ENCODE measurements around the gene CDC14A.

The CDC14A gene

DNA sequence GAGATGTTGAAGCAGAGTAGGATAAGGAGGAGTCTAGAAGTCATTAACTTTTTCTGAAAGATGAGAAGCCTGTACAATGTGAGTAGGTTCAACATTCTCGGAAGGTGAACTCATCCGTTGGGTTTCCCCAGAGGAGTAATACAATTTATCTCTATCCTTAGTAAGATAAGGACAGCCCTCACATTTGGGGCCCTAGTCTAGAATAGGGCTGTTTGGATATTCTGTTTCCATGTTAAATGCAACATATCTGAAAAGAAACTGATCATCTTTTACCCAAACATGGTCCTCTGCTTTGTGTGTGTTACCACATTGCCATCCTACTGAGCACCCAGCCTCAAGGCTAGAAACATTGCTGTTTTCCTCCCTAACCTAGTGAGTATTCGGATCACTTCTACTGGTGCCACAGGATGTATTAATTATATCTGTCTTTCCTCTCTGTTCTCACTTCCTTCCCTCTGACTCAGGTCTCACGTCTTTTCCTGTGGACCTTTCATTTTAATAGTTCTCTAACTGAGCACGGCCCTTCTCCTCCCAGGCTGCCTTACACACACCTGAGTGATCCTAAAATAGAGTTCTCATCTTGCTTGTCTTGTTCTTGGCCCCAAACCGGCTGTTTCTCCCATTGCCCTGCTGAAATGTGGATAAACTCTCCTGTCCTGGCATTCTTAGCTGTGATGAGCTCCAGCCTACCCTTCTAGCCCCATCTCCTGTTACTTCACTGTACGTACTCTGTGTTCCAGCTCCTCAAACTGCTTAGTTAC lies 91.7 kb downstream of the CDC14A start:
- no peak for DNase-seq (ENCODE audit: low read depth in 2 of 2, low spot score in 1 of 2)

DNA sequence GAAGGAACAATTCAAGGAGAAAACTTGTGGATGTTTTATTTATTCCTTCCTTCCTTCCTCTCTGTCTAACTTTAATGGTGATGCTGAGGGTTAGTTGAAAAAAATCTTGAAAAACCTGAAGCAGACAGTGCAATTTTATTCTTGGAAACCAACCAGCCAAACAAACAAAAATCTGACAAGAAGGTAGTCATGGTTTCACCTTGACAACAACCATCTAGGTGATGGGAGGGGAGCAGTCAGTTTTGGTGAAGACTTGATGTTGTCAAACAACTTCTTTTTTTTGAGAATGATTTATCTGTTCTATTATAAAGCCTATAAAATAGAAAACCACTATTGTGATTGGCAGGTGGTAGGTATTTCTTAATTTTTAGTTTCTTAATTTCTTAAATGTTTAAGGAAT lies 93.3 kb downstream of the CDC14A start:
- no peak for DNase-seq (ENCODE audit: low read depth in 2 of 2, low spot score in 1 of 2)

DNA sequence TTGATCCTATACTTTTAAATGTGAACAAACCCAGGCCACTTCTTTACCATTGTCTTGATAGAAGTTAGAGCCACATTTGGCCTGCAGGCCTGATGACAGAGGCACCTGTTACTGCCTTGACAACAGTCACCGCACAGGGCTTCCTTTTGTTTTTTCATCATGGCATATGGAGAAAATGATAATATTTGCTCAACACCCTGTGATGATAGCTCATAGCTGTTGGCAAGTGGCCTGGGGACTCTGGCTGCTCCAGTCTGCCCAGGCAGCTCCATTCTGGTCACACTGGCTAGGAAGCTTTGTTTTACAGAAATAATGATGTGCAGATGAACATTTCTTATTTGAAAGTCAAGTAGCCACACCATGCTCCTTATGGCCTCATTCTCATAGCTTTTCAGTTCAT lies 96.1 kb downstream of the CDC14A start:
- no peak for DNase-seq (ENCODE audit: low read depth in 2 of 2, low spot score in 1 of 2)

DNA sequence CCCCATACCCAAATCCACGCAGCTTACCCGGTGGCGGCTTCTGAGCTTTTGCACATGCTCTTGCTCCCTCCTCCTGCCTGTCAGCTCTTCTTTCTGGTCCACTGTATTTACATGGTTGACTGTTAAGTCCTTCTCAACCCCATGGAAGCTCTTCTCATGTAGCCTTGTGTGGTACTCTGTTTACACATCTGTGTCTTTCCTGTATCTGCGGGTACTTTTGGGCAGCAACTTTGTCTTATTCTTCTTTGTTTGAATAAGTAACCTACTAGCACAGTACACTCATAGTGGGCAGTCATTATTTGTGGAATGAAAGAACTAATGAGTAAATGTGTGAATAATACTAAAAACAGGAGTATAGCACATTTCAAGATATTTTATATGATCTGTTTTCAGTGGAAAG lies 97.2 kb downstream of the CDC14A start:
- no peak for DNase-seq (ENCODE audit: low read depth in 2 of 2, low spot score in 1 of 2)

DNA sequence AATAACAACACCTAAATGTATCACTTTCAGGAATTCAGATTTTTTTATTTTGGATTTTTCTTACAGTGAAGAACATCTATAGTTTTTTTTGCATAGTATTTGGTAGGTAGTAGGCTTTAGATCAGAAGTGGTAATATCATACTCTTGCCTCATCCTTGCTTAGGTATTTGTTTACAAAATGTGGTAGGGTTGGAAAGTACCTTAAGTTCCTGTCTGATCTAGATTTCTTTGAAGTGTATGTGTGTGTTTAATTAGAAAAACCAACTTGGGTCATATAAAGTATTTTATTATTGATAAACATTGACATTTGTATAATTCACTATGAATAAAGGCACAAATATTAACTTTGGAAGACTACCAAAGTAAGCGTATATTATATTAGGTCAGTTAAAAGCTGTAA lies 100.3 kb downstream of the CDC14A start:
- no peak for DNase-seq (ENCODE audit: low read depth in 2 of 2, low spot score in 1 of 2)

DNA sequence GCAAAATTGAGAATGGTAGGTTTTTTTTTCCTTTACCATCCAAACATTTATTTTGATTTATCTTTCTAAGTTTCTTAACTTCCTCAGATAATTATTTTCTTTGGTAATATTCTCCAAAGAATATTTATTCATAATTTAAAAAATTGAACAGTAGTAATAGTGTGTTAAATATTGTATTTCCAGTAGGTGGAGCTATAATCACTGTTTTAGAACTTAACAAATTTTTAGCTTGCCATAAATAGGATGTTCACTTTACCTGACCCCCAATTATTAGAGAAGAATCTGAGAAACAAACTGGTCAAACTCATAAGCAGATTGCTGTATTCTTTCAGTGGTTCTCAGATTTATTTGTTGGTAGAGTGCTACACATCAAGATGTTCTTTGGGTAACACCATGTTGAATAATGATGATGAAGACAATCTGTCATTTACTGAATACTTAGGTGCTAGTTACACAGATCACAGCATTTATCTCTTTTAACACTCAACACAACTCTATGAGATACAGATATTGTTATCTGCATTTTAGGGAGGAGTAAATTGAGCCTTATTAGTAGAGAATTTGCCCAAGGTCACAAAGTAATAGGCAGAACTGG lies 103.3 kb downstream of the CDC14A start:
- no peak for DNase-seq (ENCODE audit: low read depth in 2 of 2, low spot score in 1 of 2)

DNA sequence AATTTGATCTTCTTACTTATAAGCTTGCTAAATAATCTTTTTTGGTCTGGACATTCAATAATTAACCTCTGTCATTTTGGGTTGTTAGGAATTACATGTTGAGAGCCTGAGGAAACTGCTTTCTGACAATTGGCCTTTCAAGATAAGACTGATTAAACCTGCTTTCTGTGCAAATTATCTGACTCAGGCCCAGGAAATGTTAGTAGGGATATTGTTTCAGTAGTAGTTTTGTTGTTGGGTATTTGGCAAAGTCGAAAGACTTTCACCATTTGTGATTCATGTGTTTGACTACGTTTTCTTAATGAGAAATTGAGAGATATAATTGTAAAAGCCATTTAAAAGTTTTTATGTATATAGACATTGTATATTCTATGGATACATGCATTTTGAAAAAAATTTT lies 104.6 kb downstream of the CDC14A start:
- no peak for DNase-seq (ENCODE audit: low read depth in 2 of 2, low spot score in 1 of 2)

DNA sequence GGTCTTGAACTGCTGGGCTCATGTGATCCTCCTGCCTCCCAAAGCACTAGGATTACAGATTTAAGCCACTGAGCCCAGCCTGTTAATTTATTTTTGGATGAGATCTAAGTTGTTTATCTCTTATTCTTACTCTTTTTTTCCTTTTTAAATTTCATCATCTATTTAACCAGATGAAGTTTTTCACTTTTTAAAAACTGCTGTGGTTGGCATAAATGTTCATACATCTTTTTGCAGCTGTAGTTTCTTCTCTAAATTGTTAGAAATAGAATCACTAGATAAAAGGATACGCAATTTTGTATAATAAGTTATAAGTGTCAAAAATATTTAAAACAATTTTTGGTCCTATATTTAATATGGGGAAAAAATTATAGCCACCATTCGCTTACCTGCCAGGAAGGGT lies 105.4 kb downstream of the CDC14A start:
- DNase-seq (ENCODE audit: low read depth in 2 of 2, low spot score in 1 of 2), result no peak

DNA sequence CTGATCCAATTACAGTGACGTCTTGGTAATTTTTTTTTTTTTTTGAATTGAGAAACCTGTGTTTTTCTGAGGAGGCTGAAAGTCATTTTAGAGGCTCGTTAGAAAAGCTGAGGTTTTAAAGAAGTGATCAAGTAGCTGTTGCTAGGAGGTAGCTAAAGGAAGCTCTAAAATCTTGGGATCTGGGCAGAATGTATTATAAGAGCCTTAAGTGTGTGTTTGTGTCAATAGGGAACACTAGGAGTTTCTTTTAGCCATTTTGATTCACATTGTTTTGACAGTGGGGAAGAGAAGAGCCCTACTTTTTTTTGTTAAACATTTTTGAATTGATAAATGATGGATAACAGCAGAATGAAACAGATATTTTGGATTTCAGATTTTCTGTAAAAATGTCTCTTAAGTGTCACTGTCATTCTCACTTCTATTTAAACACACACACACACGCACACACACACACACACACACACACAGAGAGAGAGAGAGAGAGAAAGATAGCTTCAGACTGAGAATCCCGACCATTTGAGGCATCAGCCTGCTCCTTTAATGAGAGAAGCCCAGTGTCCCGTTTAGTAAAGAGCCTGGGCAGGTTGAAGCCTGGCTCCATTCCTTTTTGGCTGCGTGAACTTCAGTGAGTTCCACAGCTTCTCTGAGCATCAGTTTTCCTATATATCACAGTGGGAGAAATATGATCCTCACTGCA lies 106.5 kb downstream of the CDC14A start:
- no peak for DNase-seq (ENCODE audit: low read depth in 2 of 2, low spot score in 1 of 2)

DNA sequence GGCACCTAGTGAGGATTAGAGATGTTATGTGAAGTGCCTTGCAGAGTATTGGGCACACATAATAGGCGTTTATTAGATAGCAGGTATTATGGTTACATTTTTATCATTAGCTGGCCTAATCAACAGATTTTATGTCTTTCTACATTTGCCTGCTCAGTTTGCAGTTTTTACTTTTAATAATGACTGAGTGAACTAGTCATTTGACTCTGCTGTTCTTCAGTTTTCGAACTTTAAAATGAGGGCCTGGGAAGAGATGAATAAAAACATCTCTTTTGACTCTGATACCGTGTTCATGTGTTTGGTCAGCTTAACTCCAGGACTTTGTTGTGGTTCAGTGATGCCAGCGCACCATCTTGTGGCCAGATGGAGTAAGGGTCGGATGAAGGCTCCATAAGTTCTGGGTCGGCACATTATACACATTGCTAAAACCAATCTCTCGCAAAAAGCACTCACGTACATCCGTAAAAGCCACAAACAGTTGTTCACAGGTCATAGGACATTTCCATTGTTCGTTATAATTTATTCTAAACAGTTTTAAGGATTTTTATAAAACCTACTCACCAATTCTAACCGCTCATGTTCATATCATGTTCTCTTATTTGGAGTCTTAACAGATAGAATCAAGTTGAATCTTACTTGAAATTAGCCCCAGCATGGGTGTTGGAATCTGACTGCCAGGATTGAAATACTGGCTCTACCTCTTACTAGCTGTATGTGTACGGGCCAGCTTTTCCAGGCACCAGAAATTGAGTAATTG lies 107.2 kb downstream of the CDC14A start:
- peak; percentile 32 to 42 for DNase-seq (ENCODE audit: low read depth in 2 of 2, low spot score in 1 of 2)

DNA sequence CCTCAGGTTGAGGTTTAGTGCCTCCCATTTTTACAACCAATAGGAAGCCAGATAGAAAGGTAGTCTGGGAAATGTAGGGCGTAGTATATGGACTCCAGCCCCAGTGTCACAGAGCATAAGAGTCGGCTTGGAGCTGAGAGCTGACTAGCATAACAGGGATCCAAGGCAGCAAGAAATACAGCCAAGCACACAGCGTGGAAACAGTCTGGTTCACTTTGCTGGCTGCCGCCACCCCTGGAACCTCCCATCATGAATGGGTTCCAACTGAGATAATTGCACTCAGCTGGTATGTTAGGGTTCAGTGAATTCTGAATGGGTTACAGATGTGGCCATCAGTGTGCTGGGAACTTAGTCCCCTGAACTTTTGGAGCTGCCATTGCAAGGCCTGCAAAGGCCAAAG lies 108.9 kb downstream of the CDC14A start:
- no peak for DNase-seq (ENCODE audit: low read depth in 2 of 2, low spot score in 1 of 2)

DNA sequence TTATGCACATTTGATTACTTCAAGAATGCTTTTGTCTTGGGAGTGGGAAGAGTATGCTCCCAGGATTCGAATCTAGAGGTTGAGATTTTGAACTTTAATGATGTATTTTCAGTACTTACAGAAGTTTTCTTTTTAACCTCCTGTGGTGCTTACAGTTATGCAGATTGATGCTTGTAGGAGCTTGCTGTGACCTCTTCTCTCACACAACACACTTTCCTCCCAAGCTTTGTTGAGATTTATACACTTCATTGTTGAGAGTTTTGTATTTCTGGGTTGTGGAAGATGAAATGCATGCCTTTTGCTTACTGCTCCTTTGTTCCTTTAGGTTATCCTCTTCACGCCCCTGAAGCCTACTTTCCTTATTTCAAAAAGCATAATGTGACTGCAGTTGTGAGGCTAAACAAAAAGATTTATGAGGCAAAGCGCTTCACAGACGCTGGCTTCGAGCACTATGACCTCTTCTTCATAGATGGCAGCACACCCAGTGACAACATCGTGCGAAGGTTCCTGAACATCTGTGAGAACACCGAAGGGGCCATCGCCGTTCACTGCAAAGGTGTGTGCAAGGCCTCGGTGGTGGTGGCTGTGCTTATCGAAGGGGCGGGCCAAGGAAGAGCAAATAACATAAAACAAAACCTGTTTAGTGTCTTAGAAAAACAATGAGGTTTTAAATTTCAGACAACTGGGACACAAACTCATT lies 110.2 kb downstream of the CDC14A start:
- DNase-seq (ENCODE audit: low read depth in 2 of 2, low spot score in 1 of 2), result no peak

DNA sequence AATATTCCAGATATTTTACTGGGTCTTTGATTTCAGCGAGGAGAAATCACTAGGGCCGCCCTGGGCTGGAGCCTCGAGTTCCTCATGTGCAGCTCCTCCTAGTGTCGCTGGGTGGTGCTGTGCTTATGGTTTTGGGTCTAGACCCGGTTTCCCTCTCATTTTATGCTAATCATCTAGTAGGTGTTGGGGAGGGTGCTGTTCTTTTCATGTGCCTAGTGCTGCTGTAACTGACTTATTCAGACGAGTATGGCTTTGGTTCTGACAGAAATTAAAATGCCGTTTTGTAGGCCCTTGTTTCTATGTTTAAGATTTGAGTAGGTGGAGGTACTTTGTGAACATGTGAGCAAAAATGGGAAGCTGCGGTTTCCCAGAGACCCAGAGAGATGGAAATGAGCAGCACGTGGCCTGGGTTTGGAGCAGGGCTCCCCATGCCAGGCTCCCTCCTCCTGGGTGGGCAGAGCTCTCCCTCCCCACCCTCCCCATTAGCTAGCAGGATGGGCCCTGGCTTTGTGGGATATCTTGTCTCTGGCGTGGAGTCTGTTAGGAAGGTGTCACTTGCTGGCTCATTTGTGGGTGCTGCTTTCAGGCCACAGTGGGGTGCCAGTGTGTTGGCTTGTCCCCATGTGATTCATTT lies 111.6 kb downstream of the CDC14A start:
- no peak for DNase-seq (ENCODE audit: low read depth in 2 of 2, low spot score in 1 of 2)

DNA sequence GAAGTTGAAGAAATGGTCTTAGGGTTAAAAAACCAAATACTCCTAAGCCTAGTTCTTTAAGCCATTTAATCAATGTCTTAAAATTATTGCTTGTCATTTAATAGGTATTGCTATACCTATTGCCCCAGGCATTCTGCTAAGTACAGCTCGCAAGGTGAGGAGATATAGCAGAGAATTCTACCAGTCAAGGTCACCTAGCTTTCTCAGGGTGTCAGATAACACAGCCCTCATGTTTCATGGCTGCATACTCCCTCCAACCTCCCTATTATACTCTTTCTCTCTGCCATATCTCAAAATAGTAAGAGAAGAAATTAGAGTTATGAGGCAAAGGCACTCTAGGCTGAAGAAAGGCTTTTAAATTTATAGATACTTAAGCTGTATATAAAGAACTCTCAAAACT lies 117.3 kb downstream of the CDC14A start:
- no peak for DNase-seq (ENCODE audit: low read depth in 2 of 2, low spot score in 1 of 2)

DNA sequence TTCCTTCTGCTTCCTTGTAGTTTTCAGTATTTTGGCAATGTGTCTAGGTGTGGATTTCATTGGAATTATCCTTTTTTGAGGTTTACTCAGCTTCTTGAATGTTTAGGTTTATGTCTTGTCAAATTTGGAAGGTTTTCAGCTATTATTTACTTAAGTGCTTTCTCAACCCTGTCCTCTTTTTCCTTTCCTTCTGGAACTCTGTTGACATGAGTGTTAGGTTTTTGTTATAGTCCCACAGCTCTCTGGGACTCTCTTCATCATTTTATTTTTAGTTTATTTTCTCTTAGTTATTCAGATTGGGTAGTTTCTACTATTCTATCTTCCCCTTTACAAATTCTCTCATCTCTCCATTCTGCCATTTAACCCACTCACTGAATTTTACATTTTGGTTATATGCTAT lies 122.5 kb downstream of the CDC14A start:
- DNase-seq (ENCODE audit: low read depth in 2 of 2, low spot score in 1 of 2), result no peak

DNA sequence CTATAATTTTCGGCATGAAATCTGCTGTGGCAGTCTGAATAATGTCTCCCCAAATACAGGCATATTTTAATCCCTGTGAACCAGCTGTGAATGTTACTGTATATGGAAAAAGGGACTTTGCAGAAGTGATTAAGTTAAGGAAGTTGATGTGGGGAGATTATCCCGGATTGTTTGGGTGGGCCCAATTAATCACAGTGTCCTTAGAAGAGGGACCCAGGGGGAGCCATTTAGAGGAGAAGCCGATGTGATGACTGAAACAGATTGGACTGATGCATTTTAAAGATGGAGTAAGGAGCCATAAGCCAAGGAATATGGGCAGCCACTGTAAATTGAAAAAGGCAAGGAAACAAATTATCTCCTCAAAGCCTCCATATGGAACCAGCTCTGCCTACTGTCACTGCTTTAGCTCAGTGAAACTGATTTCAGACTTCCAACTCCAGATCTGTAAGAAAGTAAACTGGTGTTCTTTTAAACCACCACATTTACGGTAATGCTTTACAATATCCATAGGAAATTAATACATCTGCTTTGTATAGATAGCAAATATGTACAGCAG lies 124.5 kb downstream of the CDC14A start:
- DNase-seq (ENCODE audit: low read depth in 2 of 2, low spot score in 1 of 2), result no peak

DNA sequence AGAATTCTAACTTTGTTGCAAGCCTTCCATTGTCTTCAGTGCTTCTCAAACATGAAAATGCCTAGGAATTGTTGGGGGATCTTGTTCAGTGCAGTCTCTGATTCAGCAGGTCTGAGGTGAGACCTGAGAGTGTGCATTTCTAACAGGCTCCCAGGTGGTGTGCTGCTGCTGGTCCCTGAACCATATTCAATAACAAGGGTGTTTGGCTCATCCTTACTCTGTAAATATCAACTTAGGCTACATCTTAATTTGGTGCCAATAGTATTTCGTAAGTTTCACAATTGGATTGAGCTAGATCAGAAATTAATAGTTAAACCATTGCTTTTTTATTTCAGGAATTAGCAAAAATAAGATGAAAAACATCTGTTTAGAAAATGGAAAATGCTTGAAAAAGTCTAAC lies 126.5 kb downstream of the CDC14A start:
- no peak for DNase-seq (ENCODE audit: low read depth in 2 of 2, low spot score in 1 of 2)

DNA sequence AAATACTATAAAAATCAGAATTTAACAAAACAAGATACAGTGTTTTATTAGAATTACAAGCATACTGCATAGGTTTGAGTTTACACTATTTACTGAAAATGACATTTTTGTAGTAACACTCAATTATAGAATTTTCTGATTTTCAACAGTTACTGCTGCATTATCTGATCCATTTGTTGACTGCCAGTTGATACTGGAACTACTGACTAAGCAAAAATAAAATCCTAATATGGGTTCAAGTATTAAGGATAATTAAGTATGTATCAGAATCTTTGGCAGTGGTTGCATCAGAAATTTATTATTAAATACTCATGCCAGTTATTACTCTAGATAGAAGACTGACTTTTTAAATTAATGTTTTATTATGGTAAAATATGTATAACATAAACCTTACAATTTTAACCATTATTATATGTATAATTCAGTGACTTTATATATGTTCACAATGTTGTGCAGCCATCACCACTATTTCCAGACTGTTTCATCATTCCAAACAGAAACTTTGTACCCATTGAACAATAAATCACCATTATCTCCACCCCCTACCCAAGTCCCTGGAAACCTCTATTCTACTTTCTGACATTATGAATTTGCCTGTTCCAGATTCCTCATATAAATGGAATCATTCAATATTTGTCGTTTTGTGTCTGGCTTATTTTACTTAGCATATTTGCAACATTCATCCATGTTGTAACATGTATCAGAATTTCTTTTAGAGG lies 127.5 kb downstream of the CDC14A start:
- no peak for DNase-seq (ENCODE audit: low read depth in 2 of 2, low spot score in 1 of 2)

DNA sequence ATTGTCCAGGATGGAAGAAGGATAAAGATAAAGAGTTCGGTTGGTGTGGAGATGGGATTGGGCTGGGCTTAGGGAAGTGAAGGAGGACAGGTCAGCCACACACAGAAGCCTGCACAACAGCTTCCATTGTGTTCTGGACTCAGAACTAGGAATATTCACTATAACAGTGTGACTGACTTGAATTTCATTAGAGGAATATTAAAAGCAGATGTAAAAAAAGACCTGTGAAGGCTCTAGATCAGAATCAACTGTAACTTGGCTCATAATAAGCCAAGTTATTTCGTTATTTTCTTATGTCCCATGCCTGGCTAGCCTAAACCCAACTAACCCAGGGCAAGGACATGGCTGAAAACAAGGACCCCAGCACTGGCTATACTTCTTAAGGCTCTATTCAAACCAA lies 129.0 kb downstream of the CDC14A start:
- no peak for DNase-seq (ENCODE audit: low read depth in 2 of 2, low spot score in 1 of 2)

DNA sequence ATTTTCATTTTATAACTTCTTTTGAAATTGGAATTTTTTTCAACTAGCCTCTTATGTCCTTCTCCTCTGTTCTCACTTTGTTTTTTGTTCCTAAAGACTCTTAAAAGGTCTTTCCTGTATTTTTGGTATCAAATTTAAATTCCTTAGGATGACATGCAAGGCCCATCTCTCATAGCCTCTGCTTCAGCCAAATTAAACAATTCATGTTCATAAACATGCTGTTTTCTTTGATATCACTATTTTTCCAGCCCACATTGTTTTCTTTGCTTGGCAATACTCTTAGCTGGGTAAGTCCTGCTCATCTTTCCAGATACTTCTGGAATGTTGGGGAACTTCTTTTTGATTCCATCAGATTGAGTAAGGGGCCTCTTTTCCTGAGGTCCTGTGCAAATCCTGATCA lies 129.9 kb downstream of the CDC14A start:
- DNase-seq (ENCODE audit: low read depth in 2 of 2, low spot score in 1 of 2), result no peak

Measured in stimulated activated CD8-positive, alpha-beta memory T cell treated with anti-CD3 and anti-CD28 coated beads, Interleukin-4, amount 100 ng/mL, for 1 hour (primary cell).